DMS53 treated with DMSO at 0.1 percent for 48 hours (cell line): ENCODE data around the gene EHMT1.

ENCODE experiments used
- DNase-seq: peaks from one replicate; lab custom pipeline; 2025; ENCODE audit not compliant: unreplicated experiment; lab: John Stamatoyannopoulos, UW

The EHMT1 gene

GRCh38 chr9:137618105-137619067, at the start of gene EHMT1:
TSS of gene EHMT1 (plus strand) at chr9:137619005. CDS start at chr9:137619029, 24 bp downstream.
- peak; percentile 80 for DNase-seq

- no peak for DNase-seq
Measured at GRCh38 chr9:137569609-137570203, 49.1 kb upstream of the EHMT1 start.

GRCh38 chr9:137570566-137570965, 48.2 kb upstream of the EHMT1 start:
- DNase-seq: no peak

- DNase-seq: no peak
Measured at GRCh38 chr9:137574192-137574591, 44.6 kb upstream of the EHMT1 start.

- no peak for DNase-seq
Measured at GRCh38 chr9:137575364-137575715, 43.5 kb upstream of the EHMT1 start.

GRCh38 chr9:137575716-137576411, 42.9 kb upstream of the EHMT1 start:
- no peak for DNase-seq

- peak; percentile 86 for DNase-seq
Measured at GRCh38 chr9:137578518-137579258, 40.1 kb upstream of the EHMT1 start, which contains the start of gene DPH7. TSS of gene DPH7 (minus strand) at chr9:137578925. CDS start at chr9:137578777, 148 bp downstream.

GRCh38 chr9:137579259-137579604, 39.6 kb upstream of the EHMT1 start:
- no peak for DNase-seq

GRCh38 chr9:137580209-137580953, 38.4 kb upstream of the EHMT1 start:
- no peak for DNase-seq

- no peak for DNase-seq
Measured at GRCh38 chr9:137580954-137581322, 37.9 kb upstream of the EHMT1 start.

GRCh38 chr9:137581361-137582285, 37.2 kb upstream of the EHMT1 start:
- no peak for DNase-seq

- no peak for DNase-seq
Measured at GRCh38 chr9:137582286-137582860, 36.4 kb upstream of the EHMT1 start.

GRCh38 chr9:137583347-137583746, 35.5 kb upstream of the EHMT1 start:
- no peak for DNase-seq

- DNase-seq: no peak
Measured at GRCh38 chr9:137583957-137584356, 34.8 kb upstream of the EHMT1 start.

GRCh38 chr9:137586854-137587253, 32.0 kb upstream of the EHMT1 start:
- no peak for DNase-seq

- DNase-seq: no peak
Measured at GRCh38 chr9:137588311-137588710, 30.5 kb upstream of the EHMT1 start.

GRCh38 chr9:137588891-137589290, 29.9 kb upstream of the EHMT1 start:
- no peak for DNase-seq

- DNase-seq: no peak
Measured at GRCh38 chr9:137589441-137590122, 29.2 kb upstream of the EHMT1 start.

GRCh38 chr9:137590123-137590468, 28.7 kb upstream of the EHMT1 start:
- DNase-seq: no peak
